Measurements from ENCODE around the gene SORL1.

SORL1 gene

DNA sequence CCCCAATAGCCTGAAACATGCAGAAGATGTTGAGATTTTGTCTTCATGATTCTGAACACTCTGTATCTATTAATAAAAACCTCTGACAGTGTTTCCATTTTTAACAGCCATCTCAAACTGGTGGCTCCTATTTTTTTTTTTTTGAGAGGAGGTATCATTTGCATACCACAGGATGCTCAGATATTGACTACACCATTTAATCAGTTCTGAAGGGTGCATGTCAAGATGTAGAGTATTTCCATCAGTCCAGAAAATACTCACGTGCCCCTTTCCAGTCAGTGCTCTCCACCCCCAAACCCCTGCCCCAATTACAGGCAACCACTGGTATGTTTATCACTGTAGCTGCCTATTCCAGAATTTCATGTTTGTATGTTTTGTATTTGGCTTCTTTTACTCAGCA is 85.9 kb downstream of the SORL1 start:
- no peak for DNase-seq (ENCODE audit: low read depth)

DNA sequence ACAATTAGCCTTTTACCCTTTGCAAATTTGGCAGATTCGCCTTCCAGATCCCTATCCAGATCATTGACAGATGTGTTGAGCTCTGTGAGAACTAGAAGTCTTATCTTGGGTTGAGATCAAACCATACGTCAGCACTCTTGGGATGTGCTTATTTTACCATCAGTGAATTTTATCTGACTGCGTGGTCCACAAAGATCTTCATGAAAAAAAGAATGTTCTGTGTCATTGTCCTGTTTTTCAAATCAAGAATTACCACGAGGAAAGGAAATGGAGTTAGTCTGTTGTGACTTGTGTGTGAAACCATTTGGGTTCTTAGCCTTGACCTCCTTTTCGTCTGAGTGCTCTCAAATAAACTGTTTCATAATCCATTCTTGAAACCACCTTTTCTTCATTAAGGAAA is 86.9 kb downstream of the SORL1 start:
- DNase-seq (ENCODE audit: low read depth), result no peak

DNA sequence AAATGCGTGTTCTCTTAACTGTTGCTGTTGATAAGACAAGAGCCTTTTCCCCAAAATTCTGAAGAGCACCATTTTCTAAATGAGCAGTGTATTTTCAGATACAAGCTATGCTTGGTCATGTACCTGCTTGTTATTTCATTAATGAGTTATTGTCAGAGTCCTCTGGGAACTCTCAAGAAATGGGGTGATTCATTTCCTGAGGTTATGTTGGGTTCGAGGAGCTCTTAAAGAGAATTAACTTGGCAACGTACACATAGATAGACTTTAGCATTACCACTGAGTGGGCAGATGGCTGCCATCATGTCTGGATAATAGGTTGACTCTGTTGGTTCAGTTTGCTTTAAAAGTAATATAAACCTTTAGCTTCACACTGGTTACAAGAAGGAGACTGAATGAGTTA is 88.5 kb downstream of the SORL1 start:
- peak; percentile 6 for DNase-seq (ENCODE audit: low read depth)

GRCh38 chr11:121543836-121544380 is 91.8 kb downstream of the SORL1 start:
- no peak for DNase-seq (ENCODE audit: low read depth)

- no peak for DNase-seq (ENCODE audit: low read depth)
These were observed 92.8 kb downstream of the SORL1 start for GRCh38 chr11:121544956-121545355.

GRCh38 chr11:121547574-121547973 is 95.5 kb downstream of the SORL1 start:
- DNase-seq (ENCODE audit: low read depth), result no peak

DNA sequence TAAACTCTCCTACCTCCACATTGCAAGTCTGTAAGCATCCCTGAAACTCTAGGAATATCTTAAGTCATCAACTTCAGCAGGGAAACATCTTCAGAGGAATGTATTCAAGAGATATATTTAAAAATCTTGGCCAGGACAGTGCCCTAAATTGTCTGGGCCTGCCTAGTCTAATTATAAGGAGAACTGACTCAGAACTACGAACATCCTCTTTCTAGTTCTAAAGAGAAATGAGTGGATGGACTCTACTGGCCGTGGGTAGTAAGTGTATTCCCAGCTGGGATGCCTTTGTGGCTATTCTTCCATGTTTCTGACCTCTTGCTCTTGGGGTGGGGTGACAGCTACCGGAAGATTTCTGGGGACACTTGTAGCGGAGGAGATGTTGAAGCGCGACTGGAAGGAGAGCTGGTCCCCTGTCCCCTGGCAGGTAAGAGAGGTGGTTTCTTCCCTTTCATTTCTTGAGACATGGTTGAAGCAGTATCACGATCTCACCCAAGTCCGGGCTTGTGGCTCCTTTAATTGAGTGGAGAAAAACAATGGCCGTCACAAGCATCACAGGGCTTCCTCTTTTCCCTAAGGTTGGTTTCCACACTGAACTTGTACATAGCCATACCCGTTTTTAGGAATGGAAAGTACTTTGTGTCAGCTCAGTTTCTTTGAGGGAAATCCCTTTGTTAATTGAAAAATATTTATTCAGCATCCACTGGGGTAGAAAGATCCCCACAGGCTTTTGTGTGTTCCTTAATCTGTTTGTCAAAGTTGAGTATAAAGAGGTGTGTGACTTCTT is 98.3 kb downstream of the SORL1 start:
- no peak for DNase-seq (ENCODE audit: low read depth)

DNA sequence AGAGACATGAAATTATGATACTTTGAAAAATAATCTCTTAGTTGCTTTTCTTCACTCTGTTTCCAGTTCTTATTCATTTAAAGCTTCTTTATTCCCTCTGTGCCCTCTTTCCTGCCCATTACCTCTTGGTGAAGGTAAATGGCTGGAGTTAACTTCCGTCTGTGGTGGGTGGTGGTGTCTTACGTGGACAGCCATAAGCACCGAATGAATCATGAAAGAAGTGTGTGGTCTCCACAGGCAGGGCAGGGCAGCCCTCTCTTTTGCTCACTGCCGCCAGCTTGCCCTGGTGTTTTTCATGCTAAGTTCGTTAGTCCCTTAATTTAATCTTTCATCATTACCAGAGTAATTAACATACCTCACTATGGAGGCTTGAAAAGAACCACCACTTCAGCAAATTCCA is 99.3 kb downstream of the SORL1 start:
- DNase-seq (ENCODE audit: low read depth), result no peak

DNA sequence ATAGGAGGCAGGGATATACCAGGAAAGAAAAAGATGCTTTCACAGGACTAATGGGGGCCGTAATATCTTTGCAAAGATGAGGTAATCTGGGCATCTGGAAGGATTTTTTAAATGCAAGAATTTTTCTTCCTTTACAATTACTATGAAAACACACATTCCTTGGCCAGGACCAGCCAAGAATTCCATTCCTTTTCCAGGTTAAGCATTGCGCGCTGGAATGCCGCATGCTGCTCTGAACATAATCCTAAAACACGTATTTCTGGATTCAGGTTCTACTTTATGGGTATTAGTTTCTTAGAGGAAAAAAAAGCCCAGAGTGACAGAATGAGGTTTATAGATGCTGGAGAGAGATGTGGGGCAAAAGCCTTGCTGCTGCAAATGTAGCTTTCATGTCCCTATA is 100.0 kb downstream of the SORL1 start:
- no peak for DNase-seq (ENCODE audit: low read depth)

- no peak for DNase-seq (ENCODE audit: low read depth)
These were observed 100.5 kb downstream of the SORL1 start for GRCh38 chr11:121552644-121553043.

- no peak for DNase-seq (ENCODE audit: low read depth)
These were observed 101.3 kb downstream of the SORL1 start for GRCh38 chr11:121553389-121553788.

- DNase-seq (ENCODE audit: low read depth), result peak; percentile 7
These were observed 101.7 kb downstream of the SORL1 start for GRCh38 chr11:121553806-121554205.

DNA sequence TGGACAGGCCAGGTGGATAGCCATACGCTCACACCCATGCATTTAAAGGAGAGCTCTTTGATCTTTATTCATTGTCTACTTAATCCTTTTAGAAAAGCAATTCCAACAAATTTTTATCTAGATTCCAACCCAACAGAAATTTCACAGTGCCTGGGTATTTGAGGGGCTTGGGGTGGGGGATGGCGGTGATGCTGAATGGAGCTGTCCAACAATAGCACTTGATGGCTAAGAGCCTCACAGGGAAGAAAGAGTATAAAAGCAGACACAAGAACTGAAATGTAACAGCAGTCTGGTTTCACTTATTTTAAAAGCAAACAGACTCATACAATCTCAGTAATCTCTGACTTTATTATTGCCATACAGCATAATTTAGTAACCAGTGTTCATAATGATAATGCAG is 102.4 kb downstream of the SORL1 start:
- no peak for DNase-seq (ENCODE audit: low read depth)

GRCh38 chr11:121555121-121555520 is 103.0 kb downstream of the SORL1 start:
- DNase-seq (ENCODE audit: low read depth), result no peak

DNA sequence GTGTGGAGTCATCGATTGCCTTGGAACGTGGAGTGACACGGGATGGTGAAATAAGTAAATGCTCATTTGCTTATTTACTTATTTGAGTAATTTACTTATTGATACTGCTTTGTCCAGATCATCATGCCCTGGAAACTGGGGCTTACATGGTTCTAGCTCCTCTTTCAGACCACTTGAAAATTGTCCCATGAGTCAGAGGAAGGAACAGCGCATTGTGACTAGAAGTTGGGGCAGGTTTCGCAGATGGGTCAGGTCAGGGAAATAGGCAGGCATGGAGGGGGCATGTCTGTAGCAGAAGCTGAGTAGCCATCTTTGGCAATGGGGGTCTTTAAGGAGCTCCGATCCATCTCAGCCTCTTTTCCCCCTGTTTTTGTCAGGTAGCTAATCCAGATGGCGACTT is 104.8 kb downstream of the SORL1 start:
- DNase-seq (ENCODE audit: low read depth), result no peak

DNA sequence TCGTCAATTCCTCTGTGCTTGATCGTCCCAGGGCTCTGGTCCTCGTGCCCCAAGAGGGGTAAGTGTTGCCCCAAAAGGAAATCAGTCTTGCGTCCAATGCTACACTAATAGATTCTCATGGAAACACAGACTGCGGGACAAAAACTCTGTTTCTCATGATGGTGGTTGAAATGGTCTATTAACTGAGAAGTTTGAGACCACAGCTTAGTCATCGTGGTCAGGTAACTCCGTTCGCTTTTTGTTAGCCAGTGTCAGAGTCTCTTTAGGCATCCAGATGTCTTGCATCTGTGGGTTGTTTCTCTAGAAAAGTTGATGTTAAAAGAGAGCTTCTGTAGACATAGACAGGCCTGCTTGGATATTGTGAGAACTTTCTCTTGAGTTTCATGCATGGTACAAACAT is 105.2 kb downstream of the SORL1 start:
- DNase-seq (ENCODE audit: low read depth), result no peak

DNA sequence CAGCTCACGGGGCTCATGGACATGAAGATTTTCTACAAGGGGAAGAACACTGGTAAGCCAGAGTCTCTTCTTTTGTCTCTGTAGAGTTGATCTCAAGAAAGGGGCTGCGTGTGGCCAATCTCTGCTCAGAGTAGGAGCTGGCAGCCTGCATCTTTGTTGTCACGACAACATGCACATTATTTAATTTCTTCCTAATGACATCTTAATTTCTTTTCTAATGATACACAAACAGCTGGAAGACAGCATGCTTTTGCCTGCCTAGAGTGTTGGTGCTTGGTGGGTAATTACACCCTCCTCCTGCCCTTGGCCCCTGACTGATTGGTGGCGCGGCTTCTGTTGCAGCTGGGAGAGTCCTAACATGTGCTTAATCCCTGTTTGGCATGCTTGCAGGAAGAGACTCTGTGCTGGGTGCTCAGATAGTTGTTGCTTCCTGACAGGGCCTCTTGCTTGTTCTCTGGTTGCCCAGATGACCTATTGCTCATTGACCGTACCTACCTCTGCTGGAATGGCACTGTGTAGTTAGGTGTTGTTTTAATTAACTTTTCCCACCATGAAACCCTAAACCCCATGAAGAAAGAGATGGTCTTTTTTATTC is 107.6 kb downstream of the SORL1 start:
- no peak for DNase-seq (ENCODE audit: low read depth)

DNA sequence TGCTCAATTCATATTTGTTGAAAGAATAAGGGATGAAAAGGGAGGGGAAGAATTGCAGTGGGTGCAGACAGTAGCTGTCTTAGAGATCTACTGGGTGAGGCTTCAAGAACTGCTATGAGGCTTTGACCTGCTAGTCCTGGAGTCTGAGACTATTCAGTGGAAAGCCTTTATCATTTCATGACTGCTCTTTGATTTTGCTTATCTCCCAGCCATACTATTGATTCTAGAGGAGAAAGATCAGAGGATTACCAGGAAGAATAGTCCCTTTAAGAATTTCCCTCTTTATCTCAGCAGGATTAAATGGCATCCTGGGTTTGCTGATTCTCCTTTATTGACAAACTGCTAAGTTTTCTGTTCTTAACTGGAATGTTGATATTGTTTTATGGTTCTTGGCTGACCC is 108.1 kb downstream of the SORL1 start:
- DNase-seq (ENCODE audit: low read depth), result no peak

- no peak for DNase-seq (ENCODE audit: low read depth)
These were observed 109.1 kb downstream of the SORL1 start for GRCh38 chr11:121561240-121561639.

DNA sequence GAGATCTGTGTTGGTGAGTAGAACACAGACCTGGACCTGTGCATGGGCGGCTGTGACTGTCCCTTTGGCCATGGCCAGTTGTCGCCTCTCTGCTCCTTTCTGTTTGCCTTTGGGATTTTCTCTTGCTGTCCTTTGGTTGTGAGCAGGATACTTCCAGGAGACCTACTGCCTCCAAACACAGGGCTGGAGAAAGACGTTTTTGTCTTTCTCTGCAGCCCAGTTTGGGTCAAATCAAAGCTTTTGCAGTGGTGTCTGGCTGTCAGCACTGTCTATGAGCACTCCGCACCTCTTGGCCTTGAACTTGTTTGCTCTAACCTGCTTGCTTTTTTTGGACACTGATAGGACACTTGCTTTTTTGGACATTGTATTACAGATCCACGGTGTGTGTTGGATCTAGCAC is 109.6 kb downstream of the SORL1 start:
- no peak for DNase-seq (ENCODE audit: low read depth)

GRCh38 chr11:121563003-121563402 is 110.9 kb downstream of the SORL1 start:
- no peak for DNase-seq (ENCODE audit: low read depth)

DNA sequence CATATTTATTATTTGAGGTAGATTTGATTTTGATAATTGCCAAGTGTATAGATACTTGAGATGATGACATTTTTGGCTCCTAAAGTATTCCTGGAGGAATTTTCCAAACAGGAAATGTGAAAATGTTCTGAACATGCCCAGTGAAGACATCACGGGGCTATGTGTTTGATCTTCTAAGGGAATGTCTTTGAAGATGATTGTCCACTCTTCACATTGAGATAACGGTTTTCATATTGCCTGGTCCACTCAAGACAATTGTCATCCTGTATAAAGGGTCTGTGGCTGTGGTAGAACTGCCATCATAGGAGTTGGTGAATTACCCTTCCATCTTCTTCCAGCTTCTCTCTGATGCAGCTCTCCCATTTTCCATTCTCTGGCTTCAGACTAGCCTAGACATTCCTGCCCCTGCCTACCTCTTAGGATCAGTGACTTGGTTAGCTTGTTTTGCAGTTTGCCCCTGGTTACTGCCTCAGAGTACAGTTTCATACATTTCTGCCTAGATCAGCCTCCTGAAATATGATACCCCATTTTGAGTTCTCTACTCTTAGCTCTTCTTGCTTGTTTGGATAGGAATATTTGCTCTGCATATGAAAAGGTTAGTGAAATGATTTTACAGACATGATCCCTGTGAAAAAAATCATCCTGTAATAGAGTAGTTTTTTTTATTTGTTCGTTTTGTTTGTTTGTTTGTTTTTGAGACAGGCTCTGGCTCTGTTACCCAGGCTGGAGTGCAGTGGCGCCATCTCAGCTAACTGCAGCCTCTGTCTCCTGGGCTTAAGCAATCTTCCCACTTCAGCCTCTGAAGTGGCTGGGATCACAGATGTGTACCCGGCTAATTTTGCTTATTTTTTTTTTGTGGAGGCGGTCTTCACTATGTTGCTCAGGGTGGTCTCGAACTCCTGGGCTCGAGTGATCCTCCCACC is 112.0 kb downstream of the SORL1 start:
- DNase-seq (ENCODE audit: low read depth), result peak; percentile 10

Measured in iris pigment epithelial cell (primary cell).